Measurements from ENCODE around the gene GTF2H3. TPM values are rescaled to one million over a fixed set of nuclear protein-coding genes. Genes with fewer than 3 reads are reported as not detected.

GTF2H3 gene
- total and polyA plus RNA-seq, 9 of the 15 experiments (the other 6 are each of a cell fraction or from before 2014, with no cell fraction given): 22.7 to 99.7 (median 49.6) TPM

GRCh38 chr12:123601602-123602489 is 31.8 kb upstream of the GTF2H3 start, which contains the start of gene DDX55 (continued):
- no peak for TF ChIP-seq ARHGAP35 (IDR thresholded peaks at IDR 0.05; ENCODE audit: partially characterized antibody)
- peak; percentile 98 for TF ChIP-seq NCOA1 (IDR thresholded peaks at IDR 0.05; ENCODE audit: low read depth)
- TF ChIP-seq ZNF398 (CRISPR knock-in tag; IDR thresholded peaks at IDR 0.05): no peak
- no peak for TF ChIP-seq FOXJ3 (CRISPR knock-in tag; IDR thresholded peaks at IDR 0.05)
- no peak for TF ChIP-seq BRF1 (IDR thresholded peaks at IDR 0.05; ENCODE audit: borderline replicate concordance, extremely low read depth, insufficient read length)
- 0 out of 2 replicates have a peak, but pooled peaks have one; percentile 13 for TF ChIP-seq PRMT5 (CRISPR knock-in tag; IDR thresholded peaks at IDR 0.05)
- peak; percentile 98 for TF ChIP-seq TAF1 (IDR thresholded peaks at IDR 0.05; ENCODE audit: control insufficient read depth, extremely low read depth, insufficient read depth, low read length, severe bottlenecking)
- no peak for TF ChIP-seq WHSC1 (IDR thresholded peaks at IDR 0.05; ENCODE audit: low read length)
- TF ChIP-seq CHD7 (IDR thresholded peaks at IDR 0.05; ENCODE audit: low read depth, low read length): no peak
- peak; percentile 91 for TF ChIP-seq ERF (CRISPR knock-in tag; IDR thresholded peaks at IDR 0.05)
- TF ChIP-seq SRSF3 (IDR thresholded peaks at IDR 0.05; ENCODE audit: insufficient read depth, low read length): no peak
- peak; percentile 42; the same call in 1 of the 2 replicates for TF ChIP-seq EP300 (IDR thresholded peaks at IDR 0.05; ENCODE audit: low read length)
- TF ChIP-seq ZNF41 (CRISPR knock-in tag; conservative IDR thresholded peaks at IDR 0.05): 0 out of 2 replicates have a peak, but pooled peaks have one; percentile 59
- TF ChIP-seq CC2D1A (IDR thresholded peaks at IDR 0.05): no peak
- peak; percentile 94 for TF ChIP-seq PCBP1 (IDR thresholded peaks at IDR 0.05; ENCODE audit: low read depth, low read length, poor library complexity, severe bottlenecking)

Data from K562 (cell line).